ENCODE results near the gene ITIH6.
"Not testable (repeated sequence)": the region's sequence is repeated elsewhere in the genome, so short reads cannot be mapped to it uniquely, and the experiment has no call there.

Gene ITIH6

DNA sequence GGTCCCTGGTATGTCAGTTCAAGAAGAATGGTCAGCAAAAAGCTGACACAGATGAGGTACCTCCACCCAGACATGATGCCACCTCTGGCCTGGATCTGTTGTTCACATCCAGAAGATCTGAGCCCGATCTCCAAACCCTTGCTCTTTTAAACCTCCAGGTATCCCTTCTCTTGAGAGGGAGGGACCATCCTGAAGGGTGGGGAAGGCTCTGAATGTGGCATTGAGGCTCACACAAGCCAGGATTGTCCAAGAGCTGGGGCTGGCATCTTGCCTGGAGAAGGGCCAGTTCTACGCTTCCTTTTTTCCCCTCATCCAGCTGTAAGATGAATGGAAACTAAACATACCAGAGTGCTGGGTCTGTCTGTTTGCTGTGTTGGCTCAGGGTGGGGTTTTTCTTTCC is at the start of gene ITIH6:
TSS of gene ITIH6 (minus strand) at position 119 of the 400 bp plus-strand sequence. CDS start at position 74, 45 bp downstream.
- H3K27ac ChIP-seq: no peak within 1 kb of the TSS
- TF ChIP-seq, protein P1, sequence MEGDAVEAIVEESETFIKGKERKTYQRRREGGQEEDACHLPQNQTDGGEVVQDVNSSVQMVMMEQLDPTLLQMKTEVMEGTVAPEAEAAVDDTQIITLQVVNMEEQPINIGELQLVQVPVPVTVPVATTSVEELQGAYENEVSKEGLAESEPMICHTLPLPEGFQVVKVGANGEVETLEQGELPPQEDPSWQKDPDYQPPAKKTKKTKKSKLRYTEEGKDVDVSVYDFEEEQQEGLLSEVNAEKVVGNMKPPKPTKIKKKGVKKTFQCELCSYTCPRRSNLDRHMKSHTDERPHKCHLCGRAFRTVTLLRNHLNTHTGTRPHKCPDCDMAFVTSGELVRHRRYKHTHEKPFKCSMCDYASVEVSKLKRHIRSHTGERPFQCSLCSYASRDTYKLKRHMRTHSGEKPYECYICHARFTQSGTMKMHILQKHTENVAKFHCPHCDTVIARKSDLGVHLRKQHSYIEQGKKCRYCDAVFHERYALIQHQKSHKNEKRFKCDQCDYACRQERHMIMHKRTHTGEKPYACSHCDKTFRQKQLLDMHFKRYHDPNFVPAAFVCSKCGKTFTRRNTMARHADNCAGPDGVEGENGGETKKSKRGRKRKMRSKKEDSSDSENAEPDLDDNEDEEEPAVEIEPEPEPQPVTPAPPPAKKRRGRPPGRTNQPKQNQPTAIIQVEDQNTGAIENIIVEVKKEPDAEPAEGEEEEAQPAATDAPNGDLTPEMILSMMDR (conservative IDR thresholded peaks at IDR 0.05): no peak

DNA sequence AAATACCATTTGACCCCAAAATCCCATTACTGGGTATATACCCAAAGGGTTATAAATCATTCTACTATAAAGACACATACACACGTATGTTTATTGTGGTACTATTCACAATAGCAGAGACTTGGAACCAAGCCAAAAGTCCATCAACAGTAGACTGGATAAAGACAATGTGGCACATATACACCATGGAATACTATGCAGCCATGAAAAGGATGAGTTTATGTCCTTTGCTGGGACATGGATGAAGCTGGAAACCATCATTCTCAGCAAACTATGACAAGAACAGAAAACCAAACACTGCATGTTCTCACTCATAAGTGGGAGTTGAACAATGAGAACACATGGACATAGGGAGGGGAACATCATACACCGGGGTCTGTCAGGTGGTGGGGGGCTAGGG is 49.6 kb upstream of the ITIH6 start:
- not testable (repeated sequence) for H3K27ac ChIP-seq

DNA sequence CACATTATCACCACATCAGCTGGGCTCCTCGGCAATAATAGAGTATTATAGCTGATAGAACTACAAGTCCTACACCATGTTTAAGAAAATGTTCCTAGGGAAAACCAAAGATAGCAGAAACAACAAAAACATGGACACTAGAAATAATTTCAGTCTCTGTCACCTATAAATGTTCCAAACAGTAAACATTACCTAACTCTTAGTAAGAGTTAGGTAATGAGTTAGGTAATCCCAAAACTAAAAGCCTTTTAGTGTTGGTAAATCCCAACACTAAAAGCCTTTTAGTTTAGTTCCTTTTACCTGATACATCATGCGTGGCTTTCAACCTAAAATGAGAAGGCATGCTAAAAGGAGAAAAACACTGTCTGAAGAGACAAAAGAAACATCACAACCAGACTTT is 45.0 kb upstream of the ITIH6 start:
- TF ChIP-seq, protein P1 (conservative IDR thresholded peaks at IDR 0.05): no peak
- no peak overlapping the region for H3K27ac ChIP-seq

GRCh38 chrX:54842607-54843006 is 44.6 kb upstream of the ITIH6 start:
- no peak overlapping the region for H3K27ac ChIP-seq
- TF ChIP-seq, protein P1 (conservative IDR thresholded peaks at IDR 0.05): no peak

DNA sequence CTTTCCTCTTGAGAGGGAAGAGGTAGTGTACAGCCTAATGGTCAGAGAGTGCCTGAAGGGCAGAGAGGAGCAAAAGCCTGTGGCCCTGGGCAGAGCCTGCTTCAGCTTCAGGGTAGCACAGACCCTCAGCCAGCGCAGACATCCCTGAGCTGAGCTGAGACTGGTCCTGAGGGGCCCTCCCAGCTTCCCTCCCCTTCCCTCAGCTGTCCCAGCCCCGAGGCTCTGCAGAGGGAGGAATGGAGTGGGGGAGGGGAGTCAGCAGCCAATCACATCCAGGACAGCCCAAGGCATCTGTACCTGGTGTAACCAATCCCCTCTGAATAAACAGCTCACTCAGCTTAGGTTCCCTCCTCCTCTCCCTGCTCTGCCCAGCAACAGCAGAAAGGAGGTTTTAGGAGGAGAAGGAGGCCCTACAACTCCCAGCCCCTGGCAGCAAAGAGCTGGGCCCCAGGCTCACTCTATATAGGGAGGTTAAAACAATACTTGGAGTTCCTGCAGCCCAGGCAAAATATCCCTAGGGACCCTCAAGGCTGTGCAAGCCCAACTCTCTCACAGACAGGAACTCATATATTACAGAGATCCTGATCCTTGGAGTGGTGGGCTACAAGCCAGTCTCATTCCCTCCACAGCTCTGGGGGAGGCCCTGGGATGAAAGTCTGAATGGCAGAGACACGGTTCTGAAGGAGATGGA is 43.3 kb upstream of the ITIH6 start:
- H3K27ac ChIP-seq: not testable (repeated sequence)

GRCh38 chrX:54838583-54838982 is 40.5 kb upstream of the ITIH6 start:
- H3K27ac ChIP-seq: no peak overlapping the region
- TF ChIP-seq, protein P1 (conservative IDR thresholded peaks at IDR 0.05): no peak

DNA sequence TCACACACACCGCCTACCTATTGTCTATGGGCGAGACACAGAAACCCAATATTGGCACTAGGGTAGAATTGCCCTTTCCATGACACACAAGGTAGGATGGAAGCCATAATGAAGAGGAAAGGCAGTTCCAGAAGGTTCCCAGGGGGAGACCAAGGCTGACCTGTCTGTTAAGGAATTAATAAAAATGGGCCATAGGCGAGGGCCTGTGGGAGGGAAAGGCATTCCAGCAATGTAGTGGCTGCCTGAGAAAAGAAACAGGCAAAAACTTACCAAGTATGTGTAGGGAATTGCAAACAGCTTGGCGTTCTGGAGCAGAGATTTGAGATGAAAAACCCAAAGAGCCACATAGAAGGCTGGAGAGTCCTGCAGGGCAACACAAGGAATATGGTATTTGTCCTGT is 28.5 kb upstream of the ITIH6 start:
- TF ChIP-seq, protein P1 (conservative IDR thresholded peaks at IDR 0.05): no peak
- H3K27ac ChIP-seq: no peak overlapping the region

DNA sequence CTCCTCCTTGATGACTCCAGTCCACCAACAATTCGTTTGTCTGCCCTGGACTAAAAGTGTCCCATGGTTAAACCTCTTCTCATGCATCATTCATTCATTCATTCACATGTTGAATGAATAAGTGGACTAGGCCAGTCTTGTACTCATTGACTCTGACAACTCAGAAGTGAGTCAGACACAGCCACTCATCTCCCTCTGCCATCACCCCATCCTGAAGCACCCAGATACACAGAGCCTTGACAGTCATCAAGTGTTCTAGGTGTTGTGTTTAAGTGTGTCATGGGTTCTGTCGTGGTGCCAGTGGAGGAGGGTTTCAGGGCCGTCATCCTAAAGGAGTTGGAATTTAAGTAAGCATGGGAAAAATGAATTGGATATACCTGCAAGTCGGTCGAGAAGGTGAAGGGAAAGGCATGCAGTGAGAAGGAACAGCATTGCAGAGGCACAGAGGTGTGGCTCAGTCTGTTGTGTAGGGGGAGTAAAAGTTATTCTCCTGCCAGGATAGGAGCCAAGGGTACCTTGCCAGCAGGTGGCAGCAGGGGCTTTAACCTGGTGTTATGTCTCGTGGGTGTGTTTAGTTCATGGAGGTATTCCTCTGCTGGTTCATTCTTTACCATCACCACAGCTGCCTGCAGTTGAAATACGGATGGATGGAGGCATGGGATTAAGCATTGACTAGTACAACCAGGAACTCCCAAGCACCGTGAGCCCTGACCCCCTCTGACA is 27.8 kb upstream of the ITIH6 start:
- TF ChIP-seq, protein P1 (conservative IDR thresholded peaks at IDR 0.05): no peak; the same call in 1 of the 2 replicates
- H3K27ac ChIP-seq: no peak overlapping the region

Measured in VCaP (cell line).